Measurements from ENCODE around the gene NCAPD2. TPM values are rescaled to one million over a fixed set of nuclear protein-coding genes. Genes with fewer than 3 reads are reported as not detected.
"Not testable (repeated sequence)": the region's sequence is repeated elsewhere in the genome, so short reads cannot be mapped to it uniquely, and the experiment has no call there.

The NCAPD2 gene
- total RNA-seq, 1 donor from 2014 or later, result 106 TPM

- no peaks in the 10 kb centered on the region for H3K27me3 Mint-ChIP-seq
- no peaks in the 10 kb centered on the region for H3K9me3 Mint-ChIP-seq
- no peak for DNase-seq
- no peak overlapping the region for H3K27ac Mint-ChIP-seq
- intact Hi-C loops (cut with micrococcal nuclease), result loop anchor here (1.0 to 5.0 kb wide), 4 partner anchors 22 to 270 kb away; partner anchors contain the start of genes GAPDH and P3H3
- H3K4me3 Mint-ChIP-seq, result peak overlapping the region; percentile 92
- H3K36me3 Mint-ChIP-seq (ENCODE audit: low read depth), result peaks cover 54% of the 10 kb centered on the region
- peaks cover 34% of the 10 kb centered on the region for H3K4me1 Mint-ChIP-seq
Measured at GRCh38 chr12:6556857-6557256, 63.0 kb downstream of the NCAPD2 start.

DNA sequence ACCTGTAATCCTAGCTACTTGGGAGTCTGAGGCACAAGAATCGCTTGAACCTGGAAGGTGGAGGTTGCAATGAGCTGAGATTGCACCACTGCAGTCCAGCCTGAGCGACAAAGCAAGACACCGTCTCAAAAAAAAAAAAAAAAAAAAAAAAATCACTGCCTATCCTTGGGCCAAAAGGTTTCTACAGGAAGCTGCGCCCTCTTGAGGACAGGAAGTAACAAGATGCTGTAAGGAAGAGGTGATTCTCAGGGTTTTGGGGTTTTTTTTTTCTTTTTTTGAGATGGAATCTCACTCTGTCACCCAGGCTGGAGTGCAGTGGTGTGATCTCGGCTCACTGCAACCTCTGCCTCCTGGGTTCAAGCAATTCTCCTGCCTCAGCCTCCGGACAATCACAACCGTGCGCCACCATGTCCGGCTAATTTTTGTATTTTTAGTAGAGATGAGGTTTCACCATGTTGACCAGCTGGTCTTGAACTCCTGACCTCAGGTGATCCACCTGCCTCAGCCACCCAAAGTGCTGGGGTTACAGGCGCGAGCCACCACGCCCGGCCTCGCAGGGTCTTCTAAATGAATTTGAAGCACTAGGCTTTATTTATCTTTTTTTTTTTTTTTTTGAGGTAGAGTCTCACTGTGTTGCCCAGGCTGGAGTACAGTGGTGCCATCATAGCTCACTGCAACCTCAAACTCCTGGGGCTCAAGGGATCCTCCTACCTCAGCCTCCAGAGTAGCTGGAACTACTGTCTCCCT, 64.3 kb downstream of the NCAPD2 start:
- Mint-ChIP-seq H3K36me3 (ENCODE audit: low read depth) (peaks cover 63% of the 10 kb centered on the region), H3K4me1 (peaks cover 28% of the 10 kb centered on the region), H3K27ac (peak overlapping the region; percentile 53)
- H3K27me3 Mint-ChIP-seq, H3K9me3 Mint-ChIP-seq, H3K4me3 Mint-ChIP-seq: not testable (repeated sequence)
- DNase-seq, result peak; percentile 88
- intact Hi-C loops (cut with micrococcal nuclease), result loop anchor here (1.0 to 5.0 kb wide), 3 partner anchors 10 to 269 kb away; partner anchors contain the start of genes NOP2 and P3H3

GRCh38 chr12:6559500-6559899, 65.6 kb downstream of the NCAPD2 start:
- intact Hi-C loops (cut with micrococcal nuclease), result loop anchor here (5.0 kb wide), 2 partner anchors 97 to 268 kb away; partner anchors contain the start of gene P3H3
- H3K4me3 Mint-ChIP-seq, result no peak overlapping the region
- DNase-seq, result no peak
- no peaks in the 10 kb centered on the region for H3K9me3 Mint-ChIP-seq
- H3K4me1 Mint-ChIP-seq, result peaks cover 25% of the 10 kb centered on the region
- H3K27me3 Mint-ChIP-seq, result no peaks in the 10 kb centered on the region
- no peak overlapping the region for H3K27ac Mint-ChIP-seq
- H3K36me3 Mint-ChIP-seq (ENCODE audit: low read depth), result peaks cover 71% of the 10 kb centered on the region

GRCh38 chr12:6560501-6561205, 66.8 kb downstream of the NCAPD2 start:
- Mint-ChIP-seq H3K4me3 (no peak overlapping the region), H3K4me1 (peaks cover 19% of the 10 kb centered on the region), H3K9me3 (no peaks in the 10 kb centered on the region), H3K36me3 (ENCODE audit: low read depth) (peaks cover 75% of the 10 kb centered on the region), H3K27ac (no peak overlapping the region), H3K27me3 (no peaks in the 10 kb centered on the region)
- no peak for DNase-seq
- intact Hi-C loops (cut with micrococcal nuclease), result no loop called here

GRCh38 chr12:6562881-6563280, 69.0 kb downstream of the NCAPD2 start:
- no peaks in the 10 kb centered on the region for H3K9me3 Mint-ChIP-seq
- intact Hi-C loops (cut with micrococcal nuclease), result no loop called here
- H3K27me3 Mint-ChIP-seq, result no peaks in the 10 kb centered on the region
- H3K4me3 Mint-ChIP-seq, result no peak overlapping the region
- no peak for DNase-seq
- H3K36me3 Mint-ChIP-seq (ENCODE audit: low read depth), result peaks cover 84% of the 10 kb centered on the region
- H3K27ac Mint-ChIP-seq, result no peak overlapping the region
- H3K4me1 Mint-ChIP-seq, result peaks cover 29% of the 10 kb centered on the region

- Mint-ChIP-seq H3K9me3 (no peaks in the 10 kb centered on the region), H3K4me1 (peaks cover 30% of the 10 kb centered on the region), H3K27me3 (no peaks in the 10 kb centered on the region), H3K36me3 (ENCODE audit: low read depth) (peaks cover 83% of the 10 kb centered on the region), H3K4me3 (no peak overlapping the region), H3K27ac (no peak overlapping the region)
- intact Hi-C loops (cut with micrococcal nuclease), result no loop called here
- peak; percentile 91 for DNase-seq
Measured at GRCh38 chr12:6563448-6564050, 69.6 kb downstream of the NCAPD2 start.

GRCh38 chr12:6567112-6567670, 73.3 kb downstream of the NCAPD2 start:
- Mint-ChIP-seq H3K36me3 (ENCODE audit: low read depth) (peaks cover 76% of the 10 kb centered on the region), H3K4me1 (peaks cover 32% of the 10 kb centered on the region), H3K4me3 (peak overlapping the region; percentile 98), H3K27ac (peak overlapping the region; percentile 97), H3K27me3 (no peaks in the 10 kb centered on the region), H3K9me3 (no peaks in the 10 kb centered on the region)
- intact Hi-C loops (cut with micrococcal nuclease), result loop anchor here (5.0 kb wide), 1 partner anchor 285 kb away; the partner anchor contains the start of genes CDCA3 and USP5
- DNase-seq, result no peak

DNA sequence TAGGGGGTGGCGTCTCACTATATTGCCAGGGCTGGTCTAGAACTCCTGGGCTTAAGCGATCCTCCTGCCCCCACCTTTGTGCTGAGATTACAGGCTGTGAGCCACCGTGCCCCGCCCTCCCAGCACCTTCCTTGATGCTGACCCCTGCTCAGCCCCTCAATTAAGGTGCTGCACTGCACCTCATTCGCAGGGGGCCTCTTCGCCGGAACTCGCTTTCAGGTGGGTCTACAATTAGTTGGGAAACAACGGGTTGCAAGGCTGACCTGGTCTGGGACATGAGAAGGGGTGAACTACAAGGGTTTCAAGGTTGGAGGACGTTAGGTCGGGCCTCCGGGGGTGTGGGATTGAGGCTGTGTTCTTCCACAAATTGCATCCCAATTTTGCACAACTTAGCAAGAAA, 75.4 kb downstream of the NCAPD2 start:
- intact Hi-C loops (cut with micrococcal nuclease), result loop anchor here (2.0 to 5.0 kb wide), 5 partner anchors 35 to 283 kb away; partner anchors contain the start of genes CDCA3, CHD4, GAPDH and ING4

DNA sequence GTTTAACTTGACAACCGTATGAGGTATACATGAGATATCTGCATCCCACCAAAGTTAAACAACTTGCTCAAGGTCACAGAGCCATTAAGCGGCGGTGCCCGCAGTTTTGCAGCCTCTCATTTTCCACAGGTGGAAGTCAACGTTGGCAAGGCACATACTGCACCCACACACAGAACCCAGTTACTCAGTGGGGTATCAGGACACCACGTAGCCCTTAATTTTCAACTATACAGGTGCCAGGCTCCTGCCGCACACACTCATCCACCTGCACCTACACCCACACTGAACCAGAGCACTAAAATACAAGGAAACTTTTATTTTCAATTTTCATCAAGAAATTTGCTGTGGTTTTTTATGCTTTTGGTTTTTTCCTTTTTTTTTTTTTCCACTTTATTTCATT, 75.9 kb downstream of the NCAPD2 start:
- intact Hi-C loops (cut with micrococcal nuclease), result loop anchor here (2.0 to 5.0 kb wide), 5 partner anchors 35 to 283 kb away; partner anchors contain the start of genes CDCA3, CHD4, GAPDH and ING4

More for the DNA sequence above, 75.4 kb downstream of the NCAPD2 start:
- Mint-ChIP-seq H3K4me3 (peak overlapping the region; percentile 98), H3K27ac (no peak overlapping the region), H3K9me3 (no peaks in the 10 kb centered on the region), H3K4me1 (peaks cover 28% of the 10 kb centered on the region), H3K27me3 (no peaks in the 10 kb centered on the region), H3K36me3 (ENCODE audit: low read depth) (peaks cover 74% of the 10 kb centered on the region)
- no peak for DNase-seq

DNA sequence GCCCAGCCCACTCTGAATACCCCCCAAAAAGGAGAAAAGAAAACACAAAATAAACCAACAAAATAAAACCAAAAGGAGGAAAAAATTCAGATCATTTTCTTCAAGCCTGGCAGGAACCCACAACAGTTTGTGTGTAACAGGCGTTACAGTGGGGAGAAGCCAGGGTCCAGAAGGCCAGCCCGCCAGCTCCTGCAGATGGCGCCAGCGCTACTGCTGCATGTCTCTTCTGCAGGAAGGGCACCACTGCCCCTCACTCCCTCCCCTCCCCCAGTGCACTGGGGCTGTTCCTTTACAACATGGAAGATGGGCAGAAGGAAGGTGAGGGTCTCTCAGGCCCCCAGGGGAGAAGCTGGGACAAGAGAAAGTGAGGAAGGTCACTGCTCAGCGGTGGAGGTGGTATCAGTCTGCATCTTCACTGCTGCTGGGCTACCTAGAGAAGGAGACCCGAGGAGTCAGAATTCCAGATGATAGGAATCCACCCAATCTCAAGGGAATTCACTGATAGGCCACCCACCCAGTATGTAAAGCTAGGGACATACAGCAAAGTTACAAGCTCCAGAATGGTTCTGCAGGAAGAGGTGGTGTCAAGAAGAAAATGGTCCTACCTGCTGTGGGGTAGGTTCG, 76.5 kb downstream of the NCAPD2 start:
- H3K9me3 Mint-ChIP-seq, result no peaks in the 10 kb centered on the region
- H3K4me1 Mint-ChIP-seq, result peaks cover 31% of the 10 kb centered on the region
- H3K36me3 Mint-ChIP-seq (ENCODE audit: low read depth), result peaks cover 74% of the 10 kb centered on the region
- peak; percentile 81 for DNase-seq
- no peak overlapping the region for H3K4me3 Mint-ChIP-seq
- intact Hi-C loops (cut with micrococcal nuclease), result no loop called here
- no peaks in the 10 kb centered on the region for H3K27me3 Mint-ChIP-seq
- H3K27ac Mint-ChIP-seq, result peak overlapping the region; percentile 50

More for the DNA sequence above, 75.9 kb downstream of the NCAPD2 start:
- Mint-ChIP-seq H3K27ac (no peak overlapping the region), H3K4me1 (peaks cover 30% of the 10 kb centered on the region), H3K9me3 (no peaks in the 10 kb centered on the region), H3K4me3 (peak overlapping the region; percentile 98), H3K27me3 (no peaks in the 10 kb centered on the region), H3K36me3 (ENCODE audit: low read depth) (peaks cover 73% of the 10 kb centered on the region)
- DNase-seq, result no peak

DNA sequence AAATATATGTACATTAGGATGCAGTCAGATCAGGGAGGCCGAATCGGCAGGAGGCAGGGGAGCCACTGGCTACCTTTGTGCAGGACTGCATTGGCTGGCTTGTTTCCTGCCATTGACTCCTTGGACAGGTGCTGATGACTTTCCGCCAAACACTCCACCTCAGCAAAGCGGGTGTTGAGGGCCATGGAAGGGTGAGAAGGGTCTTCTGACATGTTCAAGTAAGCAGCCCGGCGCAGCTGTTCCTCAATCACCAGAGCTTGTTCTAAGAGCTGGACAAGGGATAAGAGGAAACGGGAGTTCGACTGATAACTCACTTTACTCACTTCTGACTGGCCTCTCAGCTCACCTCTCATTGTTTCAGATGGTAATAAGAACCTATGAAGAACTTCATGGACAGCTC, 79.1 kb downstream of the NCAPD2 start:
- Mint-ChIP-seq H3K4me3 (no peak overlapping the region), H3K9me3 (no peaks in the 10 kb centered on the region), H3K36me3 (ENCODE audit: low read depth) (peaks cover 72% of the 10 kb centered on the region), H3K27me3 (no peaks in the 10 kb centered on the region), H3K27ac (no peak overlapping the region), H3K4me1 (peaks cover 19% of the 10 kb centered on the region)
- intact Hi-C loops (cut with micrococcal nuclease), result no loop called here
- DNase-seq, result no peak

GRCh38 chr12:6574576-6575295, 80.8 kb downstream of the NCAPD2 start:
- intact Hi-C loops (cut with micrococcal nuclease), result no loop called here
- Mint-ChIP-seq H3K4me3 (no peak overlapping the region), H3K27ac (peak overlapping the region; percentile 9), H3K27me3 (no peaks in the 10 kb centered on the region), H3K4me1 (peaks cover 17% of the 10 kb centered on the region), H3K36me3 (ENCODE audit: low read depth) (peaks cover 70% of the 10 kb centered on the region), H3K9me3 (no peaks in the 10 kb centered on the region)
- DNase-seq, result no peak

DNA sequence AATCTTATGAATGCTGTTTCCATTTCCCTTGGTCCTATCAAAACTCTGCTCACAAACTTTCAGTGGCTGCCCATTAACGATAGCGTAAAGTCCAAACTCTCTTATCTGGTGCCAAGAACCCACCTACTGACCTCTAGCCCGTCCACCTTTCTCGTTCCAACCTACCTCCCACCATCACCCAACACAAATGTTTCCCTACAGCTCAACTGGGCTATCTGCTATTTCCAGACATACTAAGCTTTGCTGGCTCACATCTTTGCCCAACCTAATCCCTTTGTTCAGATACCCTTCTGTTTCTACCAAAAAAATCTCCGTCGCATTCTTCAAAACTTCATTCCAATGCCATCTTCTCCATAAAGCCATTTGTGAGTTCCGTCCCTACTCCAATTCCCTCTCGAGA, 81.7 kb downstream of the NCAPD2 start:
- H3K27me3 Mint-ChIP-seq, result no peaks in the 10 kb centered on the region
- DNase-seq, result no peak
- intact Hi-C loops (cut with micrococcal nuclease), result no loop called here
- peaks cover 17% of the 10 kb centered on the region for H3K4me1 Mint-ChIP-seq
- no peak overlapping the region for H3K4me3 Mint-ChIP-seq
- H3K36me3 Mint-ChIP-seq (ENCODE audit: low read depth), result peaks cover 67% of the 10 kb centered on the region
- H3K27ac Mint-ChIP-seq, result peak overlapping the region; percentile 51
- no peaks in the 10 kb centered on the region for H3K9me3 Mint-ChIP-seq

All from activated CD4-positive, alpha-beta T cell treated with anti-CD3 and anti-CD28 coated beads, Interleukin-2, amount 10 ng/mL, durations not matched to agents 24 days and 14 days (primary cell).